HEK293 (cell line): ENCODE measurements around the gene EFCAB5.
A peak's percentile ranks its signal among the peaks of the same experiment; 100 is the strongest.

Source experiments
- CTCF ChIA-PET: fragments of 350-600 bp; formaldehyde crosslinking; extraction: SDS; loops from one replicate; lab custom pipeline; 2021; ENCODE audit warnings: antibody characterized with exemption; lab: Yijun Ruan, JAX
- POLR2A ChIA-PET: fragments of 300-600 bp; formaldehyde crosslinking; extraction: SDS; loops from one replicate; lab custom pipeline; 2020; ENCODE audit warnings: antibody characterized with exemption, inconsistent platforms; lab: Yijun Ruan, JAX
- H3K27ac ChIP-seq: fragments of 200-500 bp; sonication (Bioruptor generic); 2 replicates; pipeline ENCODE4 v1.5.1; 2014; ENCODE audit warnings: low read depth, low read length, control low read depth, inconsistent platforms; ENCODE audit errors: extremely low read depth
- H3K36me3 ChIP-seq, 2 experiments: fragments of 200-500 bp in 1 of 2; sonication (Bioruptor generic) in 1 of 2; 1 replicate in 1 of 2; 2 replicates in 1 of 2; pipeline ENCODE4 v1.5.1; 2014 to 2017; ENCODE audit warnings: inconsistent platforms in 2 of 2, low read length in 2 of 2; ENCODE audit not compliant: control insufficient read depth in 2 of 2, insufficient read depth in 1 of 2
- H3K4me1 ChIP-seq: fragments of 200-500 bp; sonication (Bioruptor generic); 2 replicates; pipeline ENCODE4 v1.5.1; 2014; ENCODE audit warnings: mild to moderate bottlenecking, low read length, inconsistent platforms; ENCODE audit not compliant: control insufficient read depth, insufficient read depth
- H3K4me3 ChIP-seq: 2 replicates; pipeline ENCODE4 v1.5.1; 2011; ENCODE audit warnings: low read depth, mild to moderate bottlenecking, control low read depth, low read length, moderate library complexity
- H3K9me3 ChIP-seq: fragments of 200-500 bp; sonication (Bioruptor generic); 2 replicates; pipeline ENCODE4 v1.5.1; 2014; ENCODE audit warnings: low read depth, low read length, inconsistent platforms; ENCODE audit not compliant: control insufficient read depth, insufficient read depth
- BCL11A ChIP-seq: fragments of 450-650 bp; formaldehyde crosslinking; IDR thresholded peaks from 2 replicates; pipeline ENCODE4 v1.5.1; 2016; ENCODE audit warnings: low read depth, missing biosample characterization, missing genetic modification characterization
- IKZF3 ChIP-seq: fragments of 450-650 bp; IDR thresholded peaks from 2 replicates; pipeline ENCODE4 v1.5.0; 2018; ENCODE audit warnings: missing biosample characterization, mild to moderate bottlenecking, missing genetic modification characterization, moderate library complexity
- KLF10 ChIP-seq: fragments of 450-650 bp; IDR thresholded peaks from 2 replicates; pipeline ENCODE4 v1.5.1; 2018; ENCODE audit warnings: missing biosample characterization, mild to moderate bottlenecking, missing genetic modification characterization
- REST ChIP-seq: fragments of 450-650 bp; formaldehyde crosslinking; IDR thresholded peaks from 2 replicates; pipeline ENCODE4 v1.5.1; 2016; ENCODE audit warnings: missing biosample characterization, missing genetic modification characterization
- ZBTB17 ChIP-seq: fragments of 450-650 bp; formaldehyde crosslinking; IDR thresholded peaks from 2 replicates; pipeline ENCODE4 v1.5.1; 2016; ENCODE audit warnings: missing biosample characterization, missing genetic modification characterization
- ZFHX2 ChIP-seq: fragments of 450-650 bp; formaldehyde crosslinking; conservative IDR thresholded peaks from 2 replicates; pipeline ENCODE4 v1.5.1; 2016; ENCODE audit warnings: missing biosample characterization, missing genetic modification characterization
- ZNF169 ChIP-seq: fragments of 450-650 bp; formaldehyde crosslinking; IDR thresholded peaks from 2 replicates; pipeline ENCODE4 v1.5.1; 2016; ENCODE audit warnings: missing biosample characterization, missing genetic modification characterization
- ZNF248 ChIP-seq: fragments of 450-650 bp; formaldehyde crosslinking; IDR thresholded peaks from 2 replicates; pipeline ENCODE4 v1.5.1; 2017; ENCODE audit warnings: missing biosample characterization, missing genetic modification characterization
- ZNF394 ChIP-seq: fragments of 450-650 bp; formaldehyde crosslinking; IDR thresholded peaks from 2 replicates; pipeline ENCODE4 v1.5.1; 2016; ENCODE audit warnings: missing biosample characterization, missing genetic modification characterization, mild to moderate bottlenecking, moderate library complexity, borderline replicate concordance
- ZNF473 ChIP-seq: fragments of 450-650 bp; formaldehyde crosslinking; IDR thresholded peaks from 2 replicates; pipeline ENCODE4 v1.5.1; 2017; ENCODE audit warnings: missing biosample characterization, missing genetic modification characterization
- ZNF521 ChIP-seq: fragments of 450-650 bp; formaldehyde crosslinking; IDR thresholded peaks from 2 replicates; pipeline ENCODE4 v1.5.1; 2017; ENCODE audit warnings: missing biosample characterization, mild to moderate bottlenecking, missing genetic modification characterization
- ZNF548 ChIP-seq: fragments of 450-650 bp; formaldehyde crosslinking; IDR thresholded peaks from 2 replicates; pipeline ENCODE4 v1.5.1; 2016; ENCODE audit warnings: missing biosample characterization, missing genetic modification characterization
- ZNF571 ChIP-seq: fragments of 450-650 bp; formaldehyde crosslinking; IDR thresholded peaks from 2 replicates; pipeline ENCODE4 v1.5.0; 2017; ENCODE audit warnings: missing biosample characterization, missing genetic modification characterization
- ZNF654 ChIP-seq: fragments of 450-650 bp; formaldehyde crosslinking; IDR thresholded peaks from 2 replicates; pipeline ENCODE4 v1.5.1; 2016; ENCODE audit warnings: low read depth, missing biosample characterization, missing genetic modification characterization
- ZNF660 ChIP-seq: fragments of 450-650 bp; IDR thresholded peaks from 2 replicates; pipeline ENCODE4 v1.5.1; 2018; ENCODE audit warnings: missing biosample characterization, mild to moderate bottlenecking, missing genetic modification characterization
- ZNF747 ChIP-seq: fragments of 450-650 bp; formaldehyde crosslinking; IDR thresholded peaks from 2 replicates; pipeline ENCODE4 v1.5.1; 2016; ENCODE audit warnings: missing biosample characterization, missing genetic modification characterization
- ZNF791 ChIP-seq: fragments of 450-650 bp; formaldehyde crosslinking; IDR thresholded peaks from 2 replicates; pipeline ENCODE4 v1.5.1; 2016; ENCODE audit warnings: missing biosample characterization, missing genetic modification characterization
- ZNF792 ChIP-seq: fragments of 450-650 bp; formaldehyde crosslinking; IDR thresholded peaks from 2 replicates; pipeline ENCODE4 v1.5.1; 2016; ENCODE audit warnings: missing biosample characterization, missing genetic modification characterization
- TF ChIP-seq, protein P1 (sequence below): fragments of 450-650 bp; formaldehyde crosslinking; IDR thresholded peaks from 2 replicates; pipeline ENCODE4 v1.5.1; 2016; ENCODE audit warnings: missing biosample characterization, missing genetic modification characterization

Gene EFCAB5

GRCh38 chr17:29918922-29919856 is 22.2 kb upstream of the EFCAB5 start (continued):
- TF ChIP-seq REST (tag by site-specific recombination) (no peak), ZNF791 (tag by site-specific recombination) (no peak), ZNF521 (no peak), ZNF248 (tag by site-specific recombination) (no peak), ZNF747 (tag by site-specific recombination) (no peak), ZNF169 (tag by site-specific recombination) (no peak), ZBTB17 (tag by site-specific recombination) (no peak), ZNF654 (tag by site-specific recombination) (no peak), IKZF3 (tag by site-specific recombination) (peak; percentile 35; the same call in 1 of the 2 replicates), ZNF473 (tag by site-specific recombination) (no peak)
- TF ChIP-seq, protein P1, sequence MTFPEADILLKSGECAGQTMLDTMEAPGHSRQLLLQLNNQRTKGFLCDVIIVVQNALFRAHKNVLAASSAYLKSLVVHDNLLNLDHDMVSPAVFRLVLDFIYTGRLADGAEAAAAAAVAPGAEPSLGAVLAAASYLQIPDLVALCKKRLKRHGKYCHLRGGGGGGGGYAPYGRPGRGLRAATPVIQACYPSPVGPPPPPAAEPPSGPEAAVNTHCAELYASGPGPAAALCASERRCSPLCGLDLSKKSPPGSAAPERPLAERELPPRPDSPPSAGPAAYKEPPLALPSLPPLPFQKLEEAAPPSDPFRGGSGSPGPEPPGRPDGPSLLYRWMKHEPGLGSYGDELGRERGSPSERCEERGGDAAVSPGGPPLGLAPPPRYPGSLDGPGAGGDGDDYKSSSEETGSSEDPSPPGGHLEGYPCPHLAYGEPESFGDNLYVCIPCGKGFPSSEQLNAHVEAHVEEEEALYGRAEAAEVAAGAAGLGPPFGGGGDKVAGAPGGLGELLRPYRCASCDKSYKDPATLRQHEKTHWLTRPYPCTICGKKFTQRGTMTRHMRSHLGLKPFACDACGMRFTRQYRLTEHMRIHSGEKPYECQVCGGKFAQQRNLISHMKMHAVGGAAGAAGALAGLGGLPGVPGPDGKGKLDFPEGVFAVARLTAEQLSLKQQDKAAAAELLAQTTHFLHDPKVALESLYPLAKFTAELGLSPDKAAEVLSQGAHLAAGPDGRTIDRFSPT (tag by site-specific recombination) = peak; percentile 19; the same call in 1 of the 2 replicates
- TF ChIP-seq, all 188 proteins: peak for 5

- TF ChIP-seq KLF10 = no peak
- no peak for TF ChIP-seq ZNF394 (tag by site-specific recombination)
- TF ChIP-seq ZNF571 (tag by site-specific recombination) = no peak
- TF ChIP-seq ZFHX2 = no peak
- no peak for TF ChIP-seq BCL11A
- TF ChIP-seq ZNF792 = no peak
- H3K9me3 ChIP-seq = no peaks in the 10 kb centered on the region
- CTCF ChIA-PET = interaction anchor here (15.2 kb wide), 1 partner anchor 117 kb away, joined by 361 read pairs; no protein-coding TSS in a partner anchor
- H3K4me1 ChIP-seq = peaks cover 16% of the 10 kb centered on the region
- no peak overlapping the region for H3K4me3 ChIP-seq
- peaks cover 0 to 3% of the 10 kb centered on the region in 2 experiments; a peak in 1 of 3 replicates for H3K36me3 ChIP-seq
- H3K27ac ChIP-seq = no peak overlapping the region
- POLR2A ChIA-PET = no interaction called here
Measured at GRCh38 chr17:29924786-29925185, 16.6 kb upstream of the EFCAB5 start.

DNA sequence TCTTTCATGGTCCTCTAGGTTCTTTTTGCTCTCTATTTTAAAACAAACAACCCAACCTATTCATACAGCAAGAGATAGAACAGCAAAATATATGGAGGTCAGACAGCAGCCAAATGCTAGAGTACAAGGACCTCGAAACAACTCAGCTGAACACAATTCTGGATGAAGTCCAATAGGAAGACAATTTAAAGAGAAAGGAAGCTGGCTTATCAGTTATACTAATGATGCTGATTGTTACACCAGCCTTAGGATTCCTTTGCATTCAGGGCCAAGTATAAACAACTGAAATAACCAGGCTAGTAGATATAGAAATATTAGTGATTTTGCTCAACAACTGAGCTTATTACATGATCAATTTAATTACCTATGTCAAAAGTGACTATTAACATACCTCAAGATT is 13.9 kb upstream of the EFCAB5 start:
- Histone ChIP-seq H3K36me3 (no peaks in the 10 kb centered on the region; a peak in 1 of 3 replicates), H3K4me3 (no peak overlapping the region; the same call in 1 of the 2 replicates), H3K9me3 (no peaks in the 10 kb centered on the region), H3K27ac (no peak overlapping the region), H3K4me1 (peaks cover 19% of the 10 kb centered on the region)
- TF ChIP-seq ZNF660 (0 out of 2 replicates have a peak, but pooled peaks have one; percentile 28), ZNF548 (tag by site-specific recombination) (no peak)
- ChIA-PET CTCF (interaction anchor here (0.6 to 15.2 kb wide), 12 partner anchors 8 to 974 kb away, joined by 3 to 361 read pairs (median 5); no protein-coding TSS in a partner anchor), POLR2A (no interaction called here)
